GM21390 (cell line): Measurements from ENCODE around the gene DLGAP5.
A peak's percentile ranks its signal among the peaks of the same experiment; 100 is the strongest.

ENCODE experiments used
- ATAC-seq: cut with Tn5 transposase; IDR thresholded peaks from one replicate; pipeline ENCODE4 v1.9.1; 2021; ENCODE audit not compliant: unreplicated experiment

Gene DLGAP5

GRCh38 chr14:55115861-55116245 lies 75.5 kb downstream of the DLGAP5 start:
- no peak for ATAC-seq

DNA sequence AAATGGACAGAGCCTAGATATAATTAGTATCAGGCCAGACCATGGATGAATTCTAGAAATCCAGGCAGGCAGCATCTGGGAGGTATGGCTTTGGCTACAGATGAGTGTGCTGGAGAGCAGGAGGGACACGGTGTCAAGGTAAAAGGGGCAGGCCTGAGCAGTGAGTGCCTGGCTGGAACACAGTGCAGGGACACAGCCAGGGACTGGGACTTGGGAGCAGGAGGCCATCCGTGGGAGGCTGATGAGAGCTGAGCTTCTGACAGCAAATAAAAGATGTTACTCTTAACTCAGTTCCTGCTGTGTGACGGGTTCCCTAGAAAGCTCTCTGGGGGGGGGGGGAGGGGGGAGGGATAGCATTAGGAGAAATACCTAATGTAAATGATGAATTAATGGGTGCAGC lies 75.9 kb downstream of the DLGAP5 start:
- no peak for ATAC-seq

- ATAC-seq, result no peak
Observed at GRCh38 chr14:55114720-55115119, 76.7 kb downstream of the DLGAP5 start.

GRCh38 chr14:55111122-55111708 lies 80.2 kb downstream of the DLGAP5 start:
- no peak for ATAC-seq

DNA sequence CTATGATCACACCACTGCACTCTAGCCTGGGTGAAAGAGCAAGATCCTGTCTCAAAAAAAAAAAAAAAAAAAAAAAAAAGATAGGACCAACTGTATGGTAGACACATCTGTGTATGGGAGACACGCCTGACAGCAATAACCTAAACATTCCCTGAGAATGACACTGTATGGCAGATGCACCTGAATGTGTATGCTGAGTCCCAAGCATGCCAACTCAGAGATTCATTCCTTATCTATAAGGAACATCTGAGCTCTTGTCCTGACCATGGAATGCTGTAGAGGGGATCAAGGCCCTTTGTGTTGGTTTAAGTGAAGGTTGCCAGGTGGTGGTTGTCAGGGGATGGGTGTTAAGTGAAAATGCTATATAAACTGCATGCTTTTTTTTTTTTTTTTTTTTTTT lies 81.5 kb downstream of the DLGAP5 start:
- no peak for ATAC-seq

DNA sequence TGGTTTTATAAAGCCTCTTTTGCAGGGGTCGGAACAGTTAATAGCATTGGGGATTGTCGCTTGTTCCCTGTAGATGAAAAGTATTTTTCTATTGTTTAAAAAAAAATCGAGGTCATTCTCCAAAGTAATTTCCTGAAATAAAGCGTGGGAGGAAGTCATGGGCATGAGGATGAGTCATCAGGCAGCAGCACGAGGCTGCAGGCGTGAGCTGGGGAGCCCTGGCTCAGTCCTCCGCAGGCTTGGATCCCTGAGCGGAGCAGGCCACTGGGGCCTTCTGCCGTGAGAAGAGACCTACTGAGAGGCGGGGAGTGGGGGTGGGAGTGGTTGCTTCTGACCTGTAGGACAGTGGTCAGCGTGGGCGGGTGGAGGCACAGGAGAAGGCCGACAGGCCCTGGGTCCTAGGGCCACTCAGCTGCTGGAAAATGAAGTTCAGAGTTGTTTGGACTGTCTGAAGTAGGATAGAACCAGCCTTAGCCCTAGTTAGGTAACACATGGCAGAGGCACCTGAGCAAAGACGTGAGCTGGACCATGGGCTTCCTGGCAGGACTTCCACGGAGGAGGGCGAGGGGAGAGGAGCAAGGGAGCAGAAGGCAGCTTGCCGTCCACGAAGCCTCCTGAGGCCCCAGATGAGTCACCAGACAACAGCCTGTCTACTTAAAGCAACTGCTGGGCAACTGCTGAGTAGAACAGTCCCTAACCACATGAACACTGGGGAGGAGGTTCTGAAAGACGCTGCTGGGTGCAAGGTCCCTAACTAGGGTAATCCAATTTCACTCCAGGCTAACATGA lies 83.4 kb downstream of the DLGAP5 start:
- no peak for ATAC-seq

- no peak for ATAC-seq
Observed at GRCh38 chr14:55105991-55106390, 85.4 kb downstream of the DLGAP5 start.

DNA sequence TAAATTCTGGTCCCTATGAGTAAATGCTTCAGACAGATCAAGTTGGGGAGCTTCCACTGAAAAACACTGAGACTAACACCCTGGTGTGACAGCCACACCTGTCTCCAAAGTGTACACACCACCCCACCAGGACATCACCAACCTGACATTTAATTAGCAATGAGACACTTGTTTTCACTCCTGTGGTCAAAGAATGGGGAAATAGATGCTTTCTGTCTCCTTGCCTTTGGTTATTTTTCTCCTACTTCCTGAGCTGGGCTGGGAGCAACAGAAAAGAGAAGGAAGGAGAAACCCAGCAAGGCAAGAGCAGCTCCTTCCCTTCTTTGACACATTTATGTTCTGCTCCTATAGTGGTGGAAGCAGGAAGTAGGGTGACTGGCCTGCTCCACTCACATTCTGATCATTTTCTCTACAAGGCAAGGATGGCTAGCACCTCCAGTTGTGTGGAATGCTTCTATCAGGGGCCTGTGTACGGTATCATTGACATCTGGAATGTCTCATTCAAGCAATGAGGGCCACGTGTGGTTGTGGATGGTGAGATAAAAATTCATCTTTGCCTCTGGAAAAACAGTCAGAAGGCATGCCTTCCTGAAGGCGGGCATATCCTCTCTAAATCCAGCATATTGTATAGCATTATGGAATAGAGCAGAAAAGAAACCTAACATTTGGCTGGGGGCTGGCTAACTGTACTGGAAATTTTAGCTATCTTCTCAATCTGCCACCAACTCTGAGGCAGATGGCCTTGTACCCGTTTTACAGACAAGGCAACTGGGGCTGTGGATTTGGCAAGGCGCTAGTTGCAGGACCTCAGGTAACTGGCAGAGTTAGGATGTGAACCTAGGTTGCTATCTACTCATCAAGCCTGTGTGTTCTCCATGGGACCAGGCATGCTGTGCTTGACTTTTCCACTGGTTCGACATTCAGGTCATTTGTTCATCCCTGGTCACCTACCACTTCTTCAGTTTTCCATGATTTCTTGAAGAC lies 87.1 kb downstream of the DLGAP5 start:
- ATAC-seq, result no peak

- ATAC-seq, result peak; percentile 36
Observed at GRCh38 chr14:55103005-55103640, 88.3 kb downstream of the DLGAP5 start.

DNA sequence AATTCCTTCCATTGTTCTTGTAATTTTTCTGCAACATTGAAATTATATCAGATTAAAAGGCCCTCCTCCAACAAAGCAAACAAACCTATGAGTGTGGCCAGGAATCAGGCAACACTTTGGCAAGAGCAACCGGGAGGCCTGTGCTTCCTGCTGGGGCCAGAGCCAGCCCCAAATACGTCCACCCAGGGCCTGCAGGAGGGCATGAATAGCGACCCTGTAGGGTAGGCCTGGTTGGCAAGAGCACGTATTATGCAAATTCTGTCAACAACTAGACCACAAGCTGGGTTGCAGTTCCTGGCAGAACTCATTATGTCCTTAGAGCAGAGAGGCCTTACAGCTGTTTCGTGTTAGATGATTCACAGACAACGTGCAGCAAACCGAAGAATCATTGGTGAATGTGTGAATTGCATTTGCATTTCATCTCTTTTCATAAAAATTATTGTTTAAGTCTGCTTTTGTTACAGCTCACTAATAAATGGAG lies 89.2 kb downstream of the DLGAP5 start:
- ATAC-seq, result peak; percentile 63

DNA sequence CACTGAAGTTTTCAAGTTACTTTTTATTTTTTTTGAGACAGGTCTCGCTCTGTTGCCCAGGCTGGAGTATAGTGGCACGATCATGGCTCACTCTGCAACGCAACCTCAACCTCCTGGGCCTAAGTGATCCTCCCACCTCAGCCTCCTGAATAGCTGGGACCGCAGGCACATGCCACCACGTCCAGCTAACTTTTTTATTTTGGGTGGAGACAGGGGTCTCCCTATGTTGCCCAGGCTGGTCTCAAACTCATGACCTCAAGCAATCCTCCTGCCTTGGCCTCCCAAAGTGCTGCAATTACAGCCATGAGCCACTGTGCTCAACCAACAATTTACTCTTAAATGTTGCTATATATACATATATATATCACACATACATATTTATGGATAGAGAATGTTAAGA lies 89.7 kb downstream of the DLGAP5 start:
- ATAC-seq, result no peak

GRCh38 chr14:55099756-55100155 lies 91.6 kb downstream of the DLGAP5 start:
- ATAC-seq, result no peak

GRCh38 chr14:55098561-55098898 lies 92.9 kb downstream of the DLGAP5 start:
- no peak for ATAC-seq
